DMS 273 (cell line): ENCODE results near the gene PAM16.

Experiments
- DNase-seq: peaks from one replicate; lab custom pipeline; 2025; ENCODE audit not compliant: unreplicated experiment; lab: John Stamatoyannopoulos, UW

PAM16 gene

DNA sequence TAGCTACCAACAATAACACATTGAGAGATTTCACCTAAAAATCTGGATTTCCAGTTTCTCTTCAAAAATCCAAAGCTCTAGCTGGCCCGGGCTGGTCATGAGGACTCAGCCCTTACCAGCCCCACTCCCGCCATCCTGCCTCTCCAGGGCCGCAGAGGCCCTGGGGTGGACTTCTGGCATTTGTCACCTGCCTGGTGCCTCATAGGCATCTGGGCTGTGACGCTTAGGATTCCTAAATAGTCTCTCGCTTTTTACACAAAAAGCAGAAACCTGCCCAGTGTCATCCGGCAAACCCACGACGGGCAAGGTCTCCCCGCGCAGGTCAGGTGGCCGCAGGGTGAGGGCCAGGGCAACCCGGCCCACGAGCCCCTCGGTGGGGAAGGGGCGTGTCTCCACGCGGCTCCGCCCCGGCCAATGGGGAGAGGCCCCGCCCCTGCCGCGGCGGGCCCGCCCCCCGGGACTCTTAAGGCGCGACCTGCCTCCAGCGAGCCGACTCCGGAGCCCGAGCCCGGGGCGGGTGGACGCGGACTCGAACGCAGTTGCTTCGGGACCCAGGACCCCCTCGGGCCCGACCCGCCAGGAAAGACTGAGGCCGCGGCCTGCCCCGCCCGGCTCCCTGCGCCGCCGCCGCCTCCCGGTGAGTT lies 20.4 kb upstream of the PAM16 start, which contains the start of gene VASN:
Gene VASN (plus strand): TSS at position 492 of the 644 bp plus-strand sequence. CDS start 9,030 bp downstream, outside the sequence.
- peak; percentile 52 for DNase-seq

DNA sequence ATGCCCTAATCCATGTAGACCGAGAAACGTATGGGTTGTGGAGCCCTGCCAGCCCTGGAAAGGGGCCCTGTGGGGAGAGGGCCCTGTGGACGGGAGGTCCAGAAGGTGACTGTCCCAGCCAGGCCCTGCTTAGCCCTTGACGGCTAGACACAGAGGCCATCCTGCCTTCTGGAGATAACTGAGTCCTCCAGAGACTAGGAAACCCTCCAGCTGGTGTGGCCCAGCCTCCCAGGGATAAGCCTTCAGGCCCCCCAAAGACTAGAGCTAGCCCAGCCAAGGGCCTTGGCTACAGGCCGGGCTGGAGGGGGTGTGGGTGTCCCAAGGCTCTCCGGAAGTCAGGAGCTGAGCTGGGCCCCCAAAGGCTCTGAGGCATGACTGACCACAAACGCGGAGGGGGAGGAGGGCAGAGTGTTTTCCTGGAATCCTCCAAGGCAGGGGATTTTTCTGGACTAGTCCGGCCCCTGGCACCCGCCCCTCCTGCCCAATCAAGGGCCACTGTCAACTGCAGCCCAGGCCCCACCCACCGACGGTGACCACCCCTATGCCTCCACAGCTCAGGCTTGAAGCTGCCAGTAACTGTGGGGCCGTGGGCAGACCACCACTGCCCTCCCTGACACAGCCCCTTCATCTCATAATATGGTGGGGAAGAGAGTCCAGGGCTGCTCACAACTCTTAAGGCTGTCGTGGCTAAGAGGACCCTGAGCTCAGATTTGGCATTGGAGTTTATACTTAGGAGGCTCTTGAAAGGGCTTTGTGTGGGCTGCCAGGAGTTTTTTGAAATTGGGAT lies 19.6 kb upstream of the PAM16 start:
- DNase-seq = no peak

- DNase-seq = no peak
Measured at GRCh38 chr16:4370151-4370550, 19.0 kb upstream of the PAM16 start.

GRCh38 chr16:4369007-4369733 lies 18.0 kb upstream of the PAM16 start:
- no peak for DNase-seq

DNA sequence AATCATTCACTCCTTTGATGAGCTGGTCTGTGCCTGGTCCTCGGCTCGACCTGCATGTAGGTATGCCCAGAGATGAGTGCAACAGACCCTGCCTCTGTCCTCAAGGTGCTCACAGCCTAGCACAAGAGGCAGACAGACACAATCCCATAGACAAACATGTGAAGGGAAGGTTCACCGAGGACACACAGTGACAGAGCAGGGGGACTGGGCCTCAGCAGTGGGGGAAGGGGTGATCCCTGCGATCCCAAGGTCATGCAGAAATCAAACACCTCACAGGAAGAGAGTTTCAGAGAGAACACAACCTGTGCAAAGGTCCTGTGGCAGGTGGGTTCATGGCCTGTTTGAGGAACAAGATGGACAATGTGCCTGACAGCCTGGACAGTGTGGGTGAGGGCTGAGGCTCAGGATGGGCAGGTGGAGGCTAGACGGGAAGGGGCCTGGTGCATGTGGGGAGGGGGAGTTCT lies 16.3 kb upstream of the PAM16 start:
- no peak for DNase-seq

- DNase-seq = no peak
Measured at GRCh38 chr16:4366016-4366415, 14.9 kb upstream of the PAM16 start.

- DNase-seq = no peak
Measured at GRCh38 chr16:4365615-4366014, 14.5 kb upstream of the PAM16 start.

GRCh38 chr16:4365014-4365406 lies 13.9 kb upstream of the PAM16 start:
- DNase-seq = no peak

DNA sequence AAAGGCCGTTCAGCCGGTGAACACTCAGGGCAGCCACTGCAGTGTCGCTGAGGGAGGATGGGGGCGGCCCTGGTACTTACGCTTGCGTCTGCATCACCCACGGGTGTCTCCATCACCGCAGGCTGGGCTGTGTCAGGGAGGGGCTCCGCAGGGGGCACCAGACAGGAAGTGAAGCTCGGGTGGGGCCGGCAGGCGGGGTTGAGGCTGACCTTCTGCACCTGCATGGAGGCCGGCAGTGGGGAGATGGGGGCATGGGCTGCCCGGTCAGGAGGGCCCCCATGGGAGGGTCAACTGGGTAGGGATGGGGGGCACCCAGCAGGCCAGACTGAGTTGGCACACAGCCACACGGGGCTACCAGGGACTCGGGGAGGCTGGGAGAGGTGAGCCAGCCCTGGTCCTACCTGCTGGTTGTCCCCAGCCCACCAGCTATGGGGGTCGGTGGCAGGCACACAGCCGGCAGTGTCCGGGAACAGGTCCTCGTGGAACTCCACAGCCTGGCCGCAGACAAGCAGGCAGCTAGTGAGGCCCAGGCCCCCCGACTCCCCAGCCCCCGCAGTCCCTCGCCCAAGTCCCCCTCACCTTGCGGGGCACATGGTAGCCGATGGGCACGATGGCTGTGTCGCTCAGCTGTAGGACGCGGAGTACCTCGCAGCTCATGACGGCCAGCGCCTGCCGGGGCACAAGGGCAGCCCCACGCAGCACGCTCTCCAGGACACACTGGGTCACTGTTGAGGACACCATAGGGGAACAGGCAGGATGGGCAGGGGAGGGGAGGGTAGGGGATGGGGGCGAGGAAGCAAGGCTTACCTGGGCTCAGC lies 13.3 kb upstream of the PAM16 start:
- DNase-seq = no peak

DNA sequence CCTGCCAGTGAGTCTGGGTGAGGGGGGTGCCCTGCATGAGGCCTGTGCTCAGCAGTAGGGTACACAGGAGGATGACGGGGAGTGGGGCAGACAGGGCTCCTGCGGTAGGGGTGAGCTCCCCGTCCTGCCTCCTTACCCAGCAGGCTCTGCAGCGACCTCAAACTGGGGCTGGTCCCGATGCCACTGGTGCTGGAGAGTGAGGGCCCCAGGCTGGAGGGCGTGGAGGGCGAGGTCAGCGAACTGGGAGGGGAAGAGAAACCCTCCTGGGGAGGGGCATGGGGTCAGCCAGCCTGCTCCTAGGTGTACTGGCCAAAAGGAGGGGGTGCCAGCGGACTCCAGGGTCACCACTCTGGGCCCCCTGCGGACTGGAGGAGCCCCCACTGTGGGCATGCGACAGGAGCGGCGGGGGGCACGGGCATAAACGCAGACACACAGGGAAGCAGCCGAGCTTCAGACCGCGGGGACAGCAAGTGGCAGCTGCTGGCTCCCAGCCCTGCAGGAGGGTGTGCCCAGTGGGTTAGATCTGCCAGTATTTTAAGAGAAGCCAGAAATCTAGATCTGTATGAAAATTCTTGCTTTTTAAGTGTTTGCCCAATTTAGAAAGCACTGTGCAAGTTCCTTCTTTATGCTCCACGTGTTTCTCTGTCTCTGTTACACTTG lies 11.5 kb upstream of the PAM16 start:
- DNase-seq = no peak

GRCh38 chr16:4361944-4362311 lies 10.8 kb upstream of the PAM16 start:
- DNase-seq = no peak

DNA sequence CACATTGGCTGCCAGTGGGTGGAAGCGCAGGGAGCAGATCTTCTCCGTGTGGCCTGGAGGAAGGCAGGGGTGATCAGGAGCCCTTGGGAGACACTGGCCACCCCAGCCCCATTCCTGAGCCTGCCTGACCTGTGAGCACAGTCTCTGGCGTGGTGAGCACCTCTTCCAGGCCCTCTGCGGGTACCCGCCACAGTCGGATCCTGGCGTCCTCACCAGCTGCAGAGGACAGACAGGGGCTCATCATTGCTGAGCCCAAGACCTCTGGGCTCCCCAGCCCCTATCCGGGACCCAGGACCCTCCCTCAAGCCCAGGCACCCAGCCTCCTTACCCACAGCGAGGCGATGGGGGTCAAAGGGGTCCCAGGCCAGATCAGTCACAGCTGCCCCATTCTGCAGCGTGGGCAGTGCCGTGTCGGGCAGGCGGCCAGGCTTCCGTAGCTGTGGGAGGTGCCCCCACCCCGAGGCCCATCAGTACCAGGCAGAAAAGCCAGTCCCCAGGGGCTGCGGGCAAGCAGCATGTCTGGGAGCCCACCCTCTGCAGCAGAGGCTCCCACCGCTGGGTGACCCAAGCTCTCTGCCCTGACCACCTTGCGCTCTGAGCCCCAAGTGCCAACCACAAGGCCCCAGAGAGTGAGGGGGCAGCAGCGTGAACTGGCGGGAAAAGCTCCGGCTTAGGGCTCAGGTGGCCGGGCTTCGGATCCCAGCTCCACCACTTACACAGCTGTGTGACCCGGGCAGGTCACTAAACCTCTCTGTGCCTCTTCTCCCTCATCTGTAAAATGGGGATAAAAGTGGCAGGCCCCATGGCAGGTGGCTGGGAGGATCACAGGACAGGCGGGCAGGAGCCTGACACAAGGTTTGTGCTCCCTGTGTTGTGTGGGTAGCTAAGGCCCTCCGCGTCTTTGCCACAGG lies 10.2 kb upstream of the PAM16 start:
- DNase-seq = no peak

DNA sequence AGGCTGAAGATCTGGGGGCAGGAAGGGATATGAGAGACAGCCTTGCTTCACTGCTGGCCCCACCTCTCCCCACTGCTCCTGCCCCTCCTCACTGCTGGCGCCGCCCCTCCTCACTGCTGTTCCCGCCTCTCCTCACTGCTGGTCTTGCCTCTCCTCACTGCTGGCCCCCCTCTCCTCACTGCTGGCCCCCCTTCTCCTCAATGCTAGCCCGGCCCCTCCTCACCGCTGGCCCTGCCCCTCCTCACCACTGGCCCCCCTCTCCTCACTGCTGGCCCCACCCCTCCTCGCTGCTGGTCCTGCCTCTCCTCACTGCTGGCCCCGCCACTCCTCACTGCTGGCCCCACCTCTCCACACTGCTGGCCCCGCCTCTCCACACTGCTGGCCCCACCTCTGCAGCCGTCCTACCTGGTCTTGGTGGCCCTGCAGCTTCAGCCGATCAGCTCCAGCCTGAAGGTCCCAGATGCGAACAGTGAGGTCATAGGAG lies 9.5 kb upstream of the PAM16 start:
- DNase-seq = peak; percentile 56

GRCh38 chr16:4359914-4360313 lies 8.8 kb upstream of the PAM16 start:
- DNase-seq = no peak

GRCh38 chr16:4358831-4359561 lies 7.9 kb upstream of the PAM16 start:
- peak; percentile 76 for DNase-seq

- DNase-seq = no peak
Measured at GRCh38 chr16:4358236-4358635, 7.1 kb upstream of the PAM16 start.

DNA sequence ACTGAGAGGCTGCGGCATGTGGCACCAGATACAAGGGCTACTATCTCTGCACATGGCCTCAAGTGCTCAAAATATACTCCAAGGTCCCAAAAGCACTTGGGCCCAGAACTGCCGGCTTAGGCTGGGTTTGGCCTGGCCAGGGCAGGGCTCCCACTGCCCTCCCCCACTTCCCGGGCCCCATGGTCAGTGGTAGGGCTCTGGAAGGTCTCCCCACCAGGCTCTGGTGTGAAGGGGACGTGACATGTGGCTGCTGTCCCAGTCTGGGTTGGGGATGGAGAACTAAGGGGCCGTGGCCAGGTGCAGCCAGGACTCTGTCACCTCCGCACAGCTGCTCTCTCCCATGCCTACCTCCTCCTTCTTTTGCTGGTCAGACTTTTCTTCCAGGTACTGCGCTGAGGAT lies 5.7 kb upstream of the PAM16 start:
- no peak for DNase-seq

GRCh38 chr16:4354512-4355409 lies 3.6 kb upstream of the PAM16 start:
- DNase-seq = no peak
